NK-92 (cell line): ENCODE measurements around the gene FAM98B.
"Not testable (repeated sequence)": the region's sequence is repeated elsewhere in the genome, so short reads cannot be mapped to it uniquely, and the experiment has no call there.

Experiments
- DNase-seq: peaks from one replicate; lab custom pipeline; 2025; ENCODE audit not compliant: unreplicated experiment; lab: John Stamatoyannopoulos, UW

The FAM98B gene

DNA sequence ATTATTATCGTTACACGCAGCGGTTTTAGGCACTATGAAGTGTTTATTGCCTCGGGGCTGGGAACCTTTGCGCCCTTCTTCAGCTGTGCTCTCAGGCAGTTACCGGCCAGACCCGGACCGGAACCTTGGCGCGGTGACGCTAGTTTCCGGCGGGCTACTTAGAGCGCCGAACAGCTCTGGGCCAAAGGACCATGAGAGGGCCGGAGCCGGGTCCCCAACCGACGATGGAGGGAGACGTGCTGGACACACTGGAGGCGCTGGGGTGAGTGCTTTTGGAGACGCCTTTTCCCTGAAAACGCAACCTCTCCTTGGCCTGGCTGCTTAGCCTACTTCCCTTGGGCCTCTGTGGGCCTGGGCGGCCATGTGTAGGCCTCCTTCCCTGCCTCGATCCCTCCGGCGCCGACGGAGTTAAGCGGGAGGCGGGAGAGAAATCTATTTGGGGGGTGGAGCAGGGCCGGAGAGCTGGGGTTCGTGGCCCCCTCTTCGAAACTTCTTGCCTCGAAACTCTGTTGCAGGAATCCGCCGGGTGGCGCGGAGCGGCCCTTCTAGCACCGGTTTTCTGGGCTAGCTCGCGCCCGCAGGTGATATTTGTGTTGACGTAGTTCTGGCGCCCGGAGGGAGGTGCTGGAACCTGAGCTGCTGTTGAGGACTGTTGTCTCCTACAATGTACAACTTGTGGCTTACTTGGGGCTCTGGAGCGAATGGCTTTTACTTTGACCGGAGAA lies at the start of gene FAM98B:
FAM98B (plus strand) TSS at position 157 of the 725 bp plus-strand sequence; CDS start at position 192, 35 bp downstream.
- no peak for DNase-seq

DNA sequence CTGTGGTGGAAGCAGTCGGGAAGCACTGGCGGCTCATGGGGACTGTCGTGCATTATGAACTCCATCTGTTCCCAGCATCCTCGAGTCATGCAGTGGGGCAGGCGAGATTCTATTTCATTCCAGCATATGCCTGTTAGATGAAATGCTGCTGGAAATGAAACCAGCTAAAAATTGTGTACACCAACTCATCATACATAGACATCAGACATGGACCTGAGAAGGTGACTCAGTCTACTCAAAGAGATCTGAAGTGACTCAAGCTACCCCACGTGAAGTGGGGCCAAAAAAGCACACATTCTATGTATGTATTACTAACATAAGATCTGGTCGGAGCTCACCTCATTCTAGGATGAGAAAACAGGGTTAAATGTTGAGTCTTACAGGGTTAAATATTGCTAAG lies 47.5 kb upstream of the FAM98B start:
- no peak for DNase-seq

DNA sequence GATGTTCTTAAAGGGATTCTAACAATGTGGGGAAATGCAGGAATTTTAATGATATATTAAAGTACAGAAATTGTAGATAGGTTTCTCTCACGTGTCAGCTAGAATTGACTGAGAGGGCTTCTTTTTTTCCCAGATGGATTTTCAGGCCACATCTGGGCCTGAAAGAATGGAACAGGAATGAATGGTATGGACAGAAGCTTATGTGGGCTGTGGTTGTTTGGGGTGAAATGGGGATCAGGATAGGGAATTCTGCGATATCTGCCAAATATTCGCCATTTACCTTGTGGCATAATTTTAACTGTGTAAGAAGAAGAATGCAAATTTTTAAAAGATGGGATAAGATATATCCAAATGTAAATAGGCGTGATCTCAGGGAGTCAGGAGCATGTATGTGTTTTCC lies 45.4 kb upstream of the FAM98B start:
- no peak for DNase-seq

DNA sequence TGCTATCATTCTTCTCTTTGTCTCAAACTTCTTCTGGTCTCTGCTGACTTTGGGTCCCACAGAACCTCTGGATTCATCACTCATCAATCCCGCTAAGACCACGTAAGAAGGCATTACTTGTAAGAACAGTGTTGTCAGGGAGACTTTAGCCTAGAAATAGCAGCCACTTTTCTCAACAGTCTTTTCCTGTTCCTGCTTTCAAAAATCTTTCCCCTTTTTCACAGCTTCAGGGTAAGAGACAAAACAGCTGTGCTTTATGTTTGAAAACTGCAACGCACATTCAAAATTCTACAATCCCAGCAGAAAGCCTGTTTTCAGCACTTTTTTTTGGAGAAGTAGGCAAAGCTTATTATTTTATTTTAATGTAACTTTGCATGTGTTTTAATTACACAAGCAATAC lies 42.0 kb upstream of the FAM98B start:
- DNase-seq = no peak

DNA sequence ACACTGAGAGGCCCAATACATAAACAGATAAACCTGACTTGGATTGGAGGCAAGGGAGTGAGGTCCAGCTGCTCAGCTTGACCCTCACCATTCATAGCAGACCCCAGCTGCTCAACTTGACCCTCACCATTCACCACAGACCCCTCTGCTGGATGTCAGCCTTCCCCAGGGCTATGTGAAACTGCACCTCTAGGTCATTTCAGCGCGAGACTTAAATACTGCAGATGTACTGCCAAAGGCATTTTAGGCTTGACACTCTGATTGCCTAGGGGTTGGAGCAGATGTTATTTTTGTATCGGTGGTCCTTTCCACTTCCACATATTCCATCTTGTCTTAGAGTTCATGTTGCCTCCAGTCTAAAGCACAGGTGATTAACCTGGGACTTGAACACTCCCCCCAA lies 41.5 kb upstream of the FAM98B start:
- no peak for DNase-seq

DNA sequence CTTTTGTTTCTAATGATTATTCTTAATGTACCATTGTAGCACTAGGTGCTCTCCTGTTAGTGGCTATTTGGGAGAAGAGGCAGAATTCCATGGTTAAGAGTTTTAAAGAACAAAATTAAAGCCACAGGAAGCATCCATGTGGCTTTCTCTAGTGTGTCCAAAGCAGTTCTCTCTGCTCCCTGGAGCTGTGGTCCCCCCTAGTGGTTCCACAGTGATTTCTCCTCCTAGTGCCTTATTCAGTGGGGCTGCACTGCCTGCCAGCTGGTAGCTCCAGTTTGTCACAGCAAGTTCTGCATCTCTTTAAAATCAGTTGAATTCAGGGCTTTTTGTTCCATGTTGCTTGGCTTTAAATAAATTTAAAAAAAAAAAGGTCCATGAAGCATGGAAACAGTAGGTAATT lies 39.6 kb upstream of the FAM98B start:
- no peak for DNase-seq

DNA sequence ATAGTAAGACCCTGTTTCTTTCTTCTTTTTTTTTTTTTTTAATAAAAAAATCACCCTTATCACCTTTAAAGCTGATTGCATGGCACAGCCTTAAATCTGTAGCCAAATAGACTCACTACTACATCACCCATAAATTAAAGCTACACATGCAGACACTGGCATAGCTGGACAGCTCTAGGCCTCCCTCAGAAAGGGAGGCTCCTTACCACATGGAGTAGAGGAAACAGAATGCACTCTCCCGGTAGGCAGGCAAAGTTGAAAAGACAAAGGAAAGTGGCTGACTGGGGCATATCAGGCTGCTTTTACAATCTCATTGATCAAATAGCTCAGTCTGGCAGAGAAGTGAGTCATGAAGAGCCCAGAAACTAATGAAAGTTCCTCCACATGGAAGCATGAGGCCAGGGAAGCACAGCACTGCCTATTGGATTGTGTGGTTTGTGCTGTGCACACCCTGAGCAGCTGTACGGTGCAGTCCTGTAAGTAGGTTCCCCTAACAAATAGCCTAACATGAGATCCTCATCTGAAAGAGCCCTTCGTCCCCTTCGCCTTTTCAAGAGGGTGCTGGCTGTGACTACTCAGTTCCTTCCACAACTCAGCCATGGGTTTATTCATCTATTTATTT lies 32.7 kb upstream of the FAM98B start:
- no peak for DNase-seq

DNA sequence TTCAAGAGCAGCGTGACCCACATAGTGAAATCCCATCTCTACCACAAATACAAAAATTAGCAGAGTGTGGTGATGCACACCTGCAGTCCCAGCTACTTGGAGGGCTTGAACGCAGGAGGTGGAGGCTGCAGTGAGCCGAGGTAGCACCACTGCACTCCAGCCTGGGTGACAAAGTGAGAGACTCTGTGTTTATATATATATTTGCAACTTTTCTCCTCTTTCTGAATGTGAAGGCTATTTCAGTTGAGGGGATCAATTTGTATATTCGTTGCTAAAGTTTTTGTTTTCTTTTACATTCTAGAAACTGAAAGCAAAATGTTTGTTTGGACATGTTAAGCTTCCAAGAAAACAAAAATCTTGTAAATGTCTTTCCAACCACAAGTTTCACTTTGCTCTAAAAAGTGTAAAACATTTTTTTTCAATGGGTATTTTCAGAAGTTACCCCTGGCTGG lies 29.8 kb upstream of the FAM98B start:
- DNase-seq = no peak

DNA sequence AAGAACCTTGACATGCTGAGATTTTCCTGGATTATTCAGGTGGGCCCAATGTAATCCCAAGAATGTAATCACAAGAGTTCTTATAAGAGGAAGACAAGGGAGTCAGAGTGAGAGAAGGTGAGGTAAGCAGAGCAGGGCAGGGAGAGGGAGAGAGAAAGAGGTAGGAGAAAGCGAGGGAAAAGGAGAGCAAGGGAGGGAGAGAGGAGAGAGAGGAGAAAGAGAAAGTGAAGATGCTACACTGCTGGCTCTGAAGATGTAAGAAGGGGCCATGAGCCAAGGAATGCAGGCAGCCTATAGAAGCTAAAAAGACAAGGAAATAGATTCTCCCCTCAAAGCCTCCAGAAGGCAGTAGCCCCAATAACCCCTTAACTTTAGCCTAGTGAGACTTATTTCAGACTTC lies 28.7 kb upstream of the FAM98B start:
- no peak for DNase-seq

DNA sequence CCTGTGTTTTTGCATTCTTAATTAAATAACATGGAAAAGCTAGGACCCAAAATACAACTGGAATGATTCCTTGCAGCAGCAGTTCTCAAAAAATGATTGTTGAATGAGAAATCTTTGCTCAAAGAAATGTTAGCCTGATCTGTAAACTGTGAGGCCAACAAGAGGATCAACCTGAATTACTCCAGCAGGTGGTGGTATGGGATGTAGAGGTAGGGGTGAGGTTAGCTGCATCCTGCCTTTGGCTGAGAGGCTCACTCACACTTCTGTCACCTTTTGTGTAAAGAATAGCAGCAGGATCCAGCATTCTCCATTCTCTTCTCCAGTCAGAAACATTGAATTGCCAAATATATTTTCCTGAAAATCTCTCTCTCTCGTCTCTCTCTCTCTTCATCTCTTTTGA lies 26.5 kb upstream of the FAM98B start:
- no peak for DNase-seq

DNA sequence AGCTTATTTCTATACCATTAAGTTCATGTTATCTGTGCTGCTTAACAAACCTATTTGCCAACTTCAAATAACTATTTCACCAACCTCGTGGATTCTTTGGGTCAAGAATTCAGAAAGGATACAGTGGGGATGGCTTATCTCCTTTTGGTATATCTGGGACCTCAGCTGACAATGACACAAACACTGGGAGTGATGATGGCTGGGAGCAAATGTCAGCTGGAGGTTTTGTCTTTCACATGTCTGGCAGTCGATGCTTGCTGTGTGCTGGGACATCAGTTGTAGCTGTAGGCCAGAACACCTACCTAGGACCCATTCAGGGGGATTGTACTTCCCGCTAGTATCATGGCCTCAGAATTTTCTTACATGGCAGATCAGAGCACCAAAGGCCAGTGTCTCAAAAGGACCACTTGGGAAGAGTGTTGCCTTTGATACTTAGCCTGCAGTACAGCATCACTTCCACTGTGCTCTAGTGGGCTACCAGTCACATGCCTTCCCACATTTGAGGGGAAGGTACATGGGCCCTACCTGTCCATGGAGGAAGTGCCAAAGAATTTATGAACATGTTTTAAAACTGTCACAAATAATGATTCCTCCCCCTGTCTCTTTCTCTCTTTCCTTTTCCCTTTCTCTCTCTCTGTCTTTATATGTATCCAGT lies 23.7 kb upstream of the FAM98B start:
- no peak for DNase-seq

DNA sequence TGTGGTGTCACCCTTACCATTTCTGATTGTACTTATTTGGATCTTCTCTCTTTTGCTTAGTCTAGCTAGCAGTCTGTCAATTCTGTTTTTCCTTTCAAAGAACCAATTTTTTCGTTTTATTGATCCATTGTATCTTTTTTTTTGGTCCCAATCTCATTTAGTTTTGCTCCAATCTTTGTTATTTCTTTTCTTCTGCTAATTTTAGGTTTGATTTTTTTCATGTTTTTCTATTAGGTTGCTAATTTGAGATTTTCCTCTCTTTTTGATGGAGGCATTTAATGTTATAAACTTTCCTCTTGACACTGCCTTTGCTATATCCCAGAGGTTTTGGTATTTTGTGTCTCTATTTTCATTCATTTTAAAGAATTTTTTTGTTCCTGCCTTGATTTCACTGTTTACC lies 16.9 kb upstream of the FAM98B start:
- DNase-seq = no peak

DNA sequence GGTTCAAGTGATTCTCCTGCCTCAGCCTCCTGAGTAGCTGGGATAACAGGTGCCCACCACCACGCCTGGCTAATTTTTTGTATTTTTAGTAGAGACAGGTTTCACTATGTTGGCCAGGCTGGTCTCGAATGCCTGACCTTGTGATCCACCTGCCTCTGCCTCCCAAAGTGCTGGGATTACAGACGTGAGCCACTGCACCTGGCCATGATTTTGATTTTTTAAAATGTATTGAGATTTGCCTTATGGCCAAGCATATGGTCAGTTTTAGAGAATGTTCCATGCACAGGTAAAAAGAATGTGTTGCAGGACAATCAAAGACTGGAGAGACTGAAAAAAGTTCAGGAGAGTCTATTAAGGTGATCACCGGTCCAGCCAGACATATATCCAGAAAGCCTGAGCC lies 16.3 kb upstream of the FAM98B start:
- DNase-seq = not testable (repeated sequence)

DNA sequence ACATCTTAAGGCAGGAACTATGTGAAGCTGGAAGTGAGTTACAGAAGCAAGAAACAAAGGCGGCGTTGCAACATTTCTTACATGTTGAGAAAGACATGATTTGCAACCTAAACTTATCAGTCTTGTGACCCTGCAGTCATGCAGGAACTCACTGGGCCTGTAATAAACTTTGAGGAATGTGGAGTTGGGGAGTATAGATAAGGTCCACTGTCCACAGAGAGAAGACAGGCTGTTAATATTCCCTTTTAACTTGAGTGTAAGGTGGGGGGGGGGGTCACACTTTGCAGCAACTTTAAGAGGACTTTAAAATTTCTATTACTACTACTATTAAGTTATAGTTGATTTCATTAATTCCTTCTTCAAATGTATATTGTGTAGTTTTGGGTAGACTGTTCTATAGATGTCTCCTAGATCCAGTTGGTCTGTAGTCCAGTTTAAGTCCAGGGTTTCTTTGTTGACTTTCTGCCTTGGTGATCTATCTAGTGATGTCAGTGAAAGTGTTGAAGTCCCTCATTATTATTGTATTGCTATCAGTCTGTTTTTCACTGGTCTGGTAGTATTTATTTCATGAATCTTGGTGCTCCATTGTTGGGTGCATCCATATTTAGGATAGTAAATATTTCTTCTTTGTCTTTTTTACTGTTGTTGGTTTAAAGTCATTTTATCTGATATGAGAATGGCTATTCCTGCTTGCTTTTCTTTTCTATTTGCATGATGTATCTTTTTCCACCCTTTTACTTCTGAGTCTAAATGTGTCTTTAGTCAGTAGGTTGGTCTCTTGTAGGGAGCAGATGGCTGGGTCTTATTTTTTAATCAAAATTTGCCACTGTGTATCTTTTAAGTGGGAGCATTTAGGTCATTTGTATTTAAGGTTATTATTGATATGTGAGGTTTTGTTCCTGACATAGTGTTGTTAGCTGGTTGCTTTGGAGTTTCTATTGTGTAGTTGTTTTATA lies 15.6 kb upstream of the FAM98B start:
- no peak for DNase-seq

DNA sequence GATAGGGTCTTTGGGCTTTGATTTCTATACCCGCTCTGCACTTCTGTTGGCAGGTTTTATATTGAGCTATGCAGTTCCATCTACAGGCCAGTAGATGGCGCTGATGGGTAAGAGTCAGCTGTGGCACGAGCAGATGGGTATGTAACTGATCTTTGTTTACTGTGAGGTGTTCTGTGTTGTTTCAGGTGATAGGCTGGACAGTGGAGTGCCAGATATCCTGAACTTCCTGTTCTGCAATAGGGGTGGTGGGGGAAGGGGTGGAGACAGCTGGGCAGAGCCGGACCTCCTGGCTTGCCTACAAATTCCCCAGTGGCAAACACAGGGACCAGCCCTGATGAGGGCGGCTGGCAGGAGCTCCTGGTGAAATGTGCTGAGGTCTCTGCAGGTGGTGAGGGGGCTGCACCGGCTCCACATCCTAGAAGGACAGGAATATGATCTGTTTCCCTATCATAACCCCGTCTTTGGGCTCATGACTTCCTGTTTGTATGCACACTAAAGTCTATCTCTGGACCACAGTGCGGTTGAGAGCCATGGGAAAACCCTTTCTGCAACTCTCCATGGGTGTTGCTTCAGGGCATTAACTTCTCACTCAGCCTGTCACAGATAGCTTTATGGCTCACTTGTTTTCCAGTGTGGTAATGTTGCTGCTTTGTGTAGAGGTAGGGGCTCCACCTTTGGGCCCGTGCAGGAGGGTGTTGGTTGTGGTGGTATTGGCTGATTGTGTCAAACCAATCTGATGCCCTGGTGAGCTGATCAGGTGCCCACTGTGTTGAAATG lies 13.4 kb upstream of the FAM98B start:
- no peak for DNase-seq

DNA sequence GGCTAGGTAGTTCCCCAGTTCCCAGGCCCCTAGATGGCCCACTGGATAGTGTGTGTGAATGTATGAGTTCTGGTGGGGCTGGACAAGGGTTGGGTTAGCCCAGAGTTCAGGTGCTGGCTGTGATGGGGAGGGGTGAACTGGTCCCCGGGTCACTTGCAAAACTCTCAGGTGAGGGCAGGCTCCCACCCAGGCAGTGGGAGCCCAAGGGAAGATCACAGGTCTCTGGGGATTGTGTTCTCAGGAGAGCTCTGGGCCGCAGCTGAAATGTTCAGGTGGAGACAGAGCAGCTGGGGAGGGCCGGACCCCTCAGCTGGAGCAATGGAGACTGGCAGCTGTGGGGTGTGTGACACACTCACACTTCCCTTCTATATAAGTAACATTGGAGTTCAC lies 12.8 kb upstream of the FAM98B start:
- no peak for DNase-seq

DNA sequence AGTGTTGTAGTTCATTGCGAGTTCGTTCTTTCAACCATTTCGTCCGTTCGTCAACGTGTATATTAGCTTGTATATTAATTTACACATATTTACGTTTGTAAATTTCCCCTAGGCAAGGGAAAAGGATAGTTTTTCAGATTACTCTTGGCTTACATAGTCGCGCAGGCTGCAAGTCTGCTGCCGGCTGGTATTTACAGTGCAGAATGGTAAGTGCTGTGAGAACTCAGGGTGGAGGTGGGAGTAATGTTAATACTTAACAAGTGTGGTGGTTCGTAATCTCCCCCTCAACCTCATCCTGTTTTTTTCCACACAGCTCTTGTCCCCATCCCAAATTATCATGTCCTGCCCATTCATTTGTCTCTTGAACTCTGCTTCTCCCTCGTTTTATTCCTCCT lies 766 bp downstream of the FAM98B start:
- no peak for DNase-seq

DNA sequence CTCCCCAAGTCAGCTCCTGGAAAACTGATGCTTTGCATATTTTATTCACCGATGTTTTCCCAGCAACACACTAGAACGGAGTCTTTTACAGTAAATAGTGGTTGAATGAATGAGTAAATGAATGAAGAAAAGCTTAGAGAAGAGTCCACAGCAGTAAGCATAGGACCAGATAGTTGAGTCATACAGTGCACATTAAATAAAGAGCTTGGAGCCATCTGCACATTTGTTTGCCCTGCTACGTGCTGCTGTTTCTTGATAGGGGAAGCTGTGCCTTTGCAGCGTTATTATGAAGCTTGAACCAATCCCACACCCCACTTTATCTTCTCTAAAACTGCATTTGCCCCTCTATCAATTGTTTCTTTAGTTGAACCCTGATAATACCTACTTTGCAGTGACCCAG lies 1.2 kb downstream of the FAM98B start:
- DNase-seq = no peak

DNA sequence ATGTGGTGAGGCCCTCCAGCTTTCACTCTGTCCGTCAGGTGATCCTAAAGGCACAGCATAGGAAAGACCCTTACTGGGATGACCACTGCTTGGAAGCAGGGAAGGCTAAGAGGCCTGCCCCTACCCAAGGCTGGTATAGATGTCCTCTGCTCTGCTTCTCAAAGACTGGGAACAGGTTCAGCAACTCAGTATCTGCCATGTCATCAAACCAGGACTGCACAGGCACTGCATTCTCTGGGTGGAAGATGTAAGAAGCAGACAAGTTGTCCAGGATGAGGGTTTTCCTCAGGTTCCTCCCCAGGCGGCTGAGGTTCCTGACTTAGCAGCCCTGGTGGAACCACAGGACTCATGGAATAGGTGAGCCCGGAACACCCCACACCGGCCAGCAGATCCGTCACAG lies 4.7 kb downstream of the FAM98B start:
- no peak for DNase-seq

DNA sequence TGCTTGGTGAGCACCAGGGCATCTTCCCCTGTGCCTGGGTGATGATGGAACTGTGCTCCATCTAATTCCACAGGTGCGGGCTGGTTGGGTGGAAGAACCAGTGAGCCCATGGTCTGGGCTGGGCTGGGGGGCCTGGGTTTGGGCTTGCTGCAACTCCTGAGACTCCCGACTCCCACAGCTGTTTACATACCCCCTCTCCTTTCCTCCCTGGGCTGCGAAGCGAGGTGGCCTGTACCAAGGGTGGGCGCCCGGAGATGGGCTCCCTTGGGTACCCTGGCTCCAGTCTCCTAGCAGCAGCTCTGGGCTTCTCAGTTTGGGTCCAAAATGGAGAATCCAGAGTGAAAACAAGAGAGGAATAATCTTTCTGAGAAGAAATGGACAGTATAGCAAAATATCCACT lies 5.6 kb downstream of the FAM98B start:
- DNase-seq = no peak

DNA sequence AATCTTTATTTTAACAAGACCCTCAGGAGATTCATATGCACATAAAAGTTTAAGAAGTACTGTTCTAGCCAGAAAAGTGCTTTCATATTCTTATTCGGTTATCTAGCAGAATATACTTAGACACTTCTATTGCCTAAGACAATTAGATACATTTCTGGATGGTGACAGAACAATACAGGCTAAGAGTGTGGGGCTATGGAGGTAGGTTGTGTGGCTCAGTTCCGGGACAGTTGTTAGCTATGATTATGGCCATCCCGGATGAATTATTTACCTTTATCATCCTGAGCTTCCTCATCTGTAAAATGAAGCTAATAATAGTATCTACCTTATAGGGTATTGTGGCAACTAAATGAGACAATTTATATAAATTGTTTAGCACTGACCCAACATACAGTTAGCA lies 6.6 kb downstream of the FAM98B start:
- no peak for DNase-seq
